GM12892 (cell line): Measurements from ENCODE around the gene TNFAIP3.

ENCODE experiments used
- POLR2AphosphoS5 ChIP-seq: IDR thresholded peaks from 2 replicates; pipeline ENCODE4 v1.6.1; 2011; ENCODE audit warnings: low read depth, low read length, control low read depth
- TAF1 ChIP-seq: IDR thresholded peaks from 2 replicates; pipeline ENCODE4 v1.6.1; 2011; ENCODE audit warnings: low read depth, mild to moderate bottlenecking, control low read depth, low read length, borderline replicate concordance

- TF ChIP-seq POLR2AphosphoS5 (no peak), TAF1 (no peak)
Measured at GRCh38 chr6:137917551-137918325, 50.7 kb downstream of the TNFAIP3 start.
